Left ventricle myocardium superior (tissue), 1 donor: Measurements from ENCODE around the gene SF3A1. TPM values are rescaled to one million over a fixed set of nuclear protein-coding genes. Genes with fewer than 3 reads are reported as not detected.

Experiments
- ATAC-seq: fragments of 200-7000 bp; cut with Tn5 transposase; one replicate; pipeline ENCODE4 v1.9.1; 2020; ENCODE audit warnings: mild to moderate bottlenecking, moderate library complexity
- DNase-seq: peaks from one replicate; pipeline ENCODE4 v3.0.0-alpha.2; 2020
- intact Hi-C: fragments of 100-400 bp; cut with micrococcal nuclease; formaldehyde crosslinking; loops from one replicate; pipeline ENCODE4 v1.11.0; 2022
- total RNA-seq: library from RNA; stranded (reverse); fragmentation: NEBNext Ultra II Directional; extraction: Animal tissue kit (Norgen Biotek cat#: 25700); gene quantifications from one replicate; pipeline ENCODE4 v1.2.1, GENCODE V29; 2021
- donor health status: DM: no; HTN: yes; CAD: no; lungs with severe emphysema.

Gene SF3A1
- total RNA-seq, 1 donor from 2014 or later: 104 TPM

- no peak for DNase-seq
- ATAC-seq: no peak
- intact Hi-C loops: no loop called here
Observed at GRCh38 chr22:30312053-30312452, 44.6 kb downstream of the SF3A1 start.

- peak; percentile 84 for DNase-seq
- ATAC-seq: peak; percentile 94
- intact Hi-C loops: no loop called here
Observed at GRCh38 chr22:30310881-30311771, 45.6 kb downstream of the SF3A1 start.

- intact Hi-C loops: no loop called here
- peak; percentile 39 for ATAC-seq
- no peak for DNase-seq
Observed at GRCh38 chr22:30309951-30310741, 46.5 kb downstream of the SF3A1 start.

DNA sequence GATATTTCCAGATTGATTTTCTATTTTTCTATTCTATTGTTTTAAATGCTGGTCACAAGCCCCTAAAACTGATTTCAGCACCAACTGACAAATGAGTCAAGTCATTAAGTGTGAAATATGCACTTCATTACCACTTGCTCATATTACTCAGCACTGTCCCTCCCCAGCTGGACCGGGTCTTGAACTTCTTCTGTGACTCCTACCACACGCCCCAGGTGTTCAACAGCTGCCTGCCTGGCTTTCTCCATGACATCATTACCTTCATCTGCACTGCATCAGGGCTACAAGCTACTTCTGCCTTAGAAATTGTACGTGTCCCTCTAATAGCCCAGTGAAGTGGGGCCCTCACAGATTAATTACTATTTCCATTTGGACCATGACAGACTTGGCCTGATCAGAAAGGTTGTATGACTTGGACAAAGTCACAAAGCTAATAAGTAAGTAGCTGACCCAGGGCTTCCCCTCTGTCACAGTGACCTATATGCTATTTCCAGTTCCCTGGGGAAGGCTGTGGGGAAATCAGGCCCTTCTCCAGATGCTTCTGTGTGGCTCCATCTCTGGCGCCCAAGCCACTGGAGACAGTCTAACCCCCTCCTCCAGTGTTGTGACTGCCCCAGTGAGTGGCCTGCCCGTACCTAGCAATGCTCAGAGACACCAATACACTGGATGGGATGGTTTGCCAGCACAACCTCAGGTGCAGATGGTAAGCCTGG is 48.0 kb downstream of the SF3A1 start:
- no peak for DNase-seq
- no peak for ATAC-seq
- intact Hi-C loops: no loop called here

DNA sequence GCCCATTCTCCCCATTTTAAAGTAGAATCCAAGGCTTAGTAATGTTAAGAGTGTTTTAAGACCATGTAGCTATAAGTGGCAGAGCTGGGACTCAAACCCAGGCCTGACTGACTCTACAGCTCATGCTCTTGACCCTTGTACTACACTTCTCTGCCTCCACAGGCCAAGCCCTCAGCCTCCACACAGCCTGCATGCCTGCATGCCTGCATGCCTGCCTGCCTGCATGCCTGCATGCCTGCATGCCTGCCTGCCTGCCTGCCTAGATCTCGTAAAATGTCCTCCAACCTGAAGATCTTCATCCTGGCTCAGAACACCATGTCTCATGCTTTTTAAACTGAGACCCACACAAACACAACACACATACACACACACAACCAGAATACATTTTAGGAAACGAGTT is 48.6 kb downstream of the SF3A1 start:
- intact Hi-C loops: no loop called here
- no peak for ATAC-seq
- DNase-seq: no peak

DNA sequence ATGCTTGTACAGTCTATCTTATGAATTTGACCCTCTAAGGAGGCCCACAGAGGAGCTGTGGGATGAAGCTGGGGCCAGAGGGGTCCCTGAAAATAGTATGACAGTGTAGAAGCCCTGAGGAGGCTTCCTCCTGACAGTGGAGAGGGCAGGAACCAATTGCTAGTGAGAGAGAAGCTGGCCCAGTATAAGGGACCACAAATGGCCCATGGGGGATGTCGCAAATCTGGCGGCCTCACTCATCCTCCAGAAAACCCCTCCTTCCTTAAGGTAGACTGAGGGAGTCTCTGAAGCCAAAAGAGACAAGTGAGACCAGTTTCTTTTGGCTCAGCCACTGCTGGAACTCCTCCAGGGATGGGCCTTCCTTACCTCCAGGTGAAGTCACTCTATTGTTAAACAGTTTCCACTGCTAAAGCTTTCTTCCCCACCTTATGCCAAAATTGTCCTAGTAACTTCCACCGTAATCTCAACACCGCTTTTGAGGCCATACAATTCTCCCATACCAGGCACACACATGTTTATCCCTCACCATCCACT is 49.6 kb downstream of the SF3A1 start:
- ATAC-seq (no peak), DNase-seq (no peak)
- intact Hi-C loops: no loop called here

GRCh38 chr22:30306627-30307011 is 50.1 kb downstream of the SF3A1 start:
- ATAC-seq (no peak), DNase-seq (no peak)
- intact Hi-C loops: no loop called here

GRCh38 chr22:30305906-30306626 is 50.6 kb downstream of the SF3A1 start:
- intact Hi-C loops: no loop called here
- ATAC-seq: no peak
- no peak for DNase-seq

DNA sequence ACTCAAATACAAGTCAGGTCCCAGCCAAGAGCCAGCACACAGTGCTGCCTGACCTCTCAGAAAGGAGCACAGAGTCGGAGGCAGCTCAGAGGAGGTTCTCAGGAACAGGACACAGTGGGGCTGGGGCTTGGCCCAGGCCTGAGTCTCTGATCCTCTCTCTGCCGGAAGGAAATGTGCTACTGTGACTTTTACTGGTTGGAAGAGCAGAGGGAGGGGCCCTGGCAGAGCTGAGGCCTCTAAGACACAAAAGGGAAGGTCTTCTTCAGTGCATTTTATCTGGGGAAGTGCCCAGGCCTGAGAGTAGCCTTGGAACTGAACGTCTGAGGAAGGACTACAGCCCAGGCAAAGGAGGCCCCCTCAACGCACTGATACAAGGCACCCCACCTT is 51.2 kb downstream of the SF3A1 start:
- intact Hi-C loops: no loop called here
- ATAC-seq (peak; percentile 81), DNase-seq (peak; percentile 84)

DNA sequence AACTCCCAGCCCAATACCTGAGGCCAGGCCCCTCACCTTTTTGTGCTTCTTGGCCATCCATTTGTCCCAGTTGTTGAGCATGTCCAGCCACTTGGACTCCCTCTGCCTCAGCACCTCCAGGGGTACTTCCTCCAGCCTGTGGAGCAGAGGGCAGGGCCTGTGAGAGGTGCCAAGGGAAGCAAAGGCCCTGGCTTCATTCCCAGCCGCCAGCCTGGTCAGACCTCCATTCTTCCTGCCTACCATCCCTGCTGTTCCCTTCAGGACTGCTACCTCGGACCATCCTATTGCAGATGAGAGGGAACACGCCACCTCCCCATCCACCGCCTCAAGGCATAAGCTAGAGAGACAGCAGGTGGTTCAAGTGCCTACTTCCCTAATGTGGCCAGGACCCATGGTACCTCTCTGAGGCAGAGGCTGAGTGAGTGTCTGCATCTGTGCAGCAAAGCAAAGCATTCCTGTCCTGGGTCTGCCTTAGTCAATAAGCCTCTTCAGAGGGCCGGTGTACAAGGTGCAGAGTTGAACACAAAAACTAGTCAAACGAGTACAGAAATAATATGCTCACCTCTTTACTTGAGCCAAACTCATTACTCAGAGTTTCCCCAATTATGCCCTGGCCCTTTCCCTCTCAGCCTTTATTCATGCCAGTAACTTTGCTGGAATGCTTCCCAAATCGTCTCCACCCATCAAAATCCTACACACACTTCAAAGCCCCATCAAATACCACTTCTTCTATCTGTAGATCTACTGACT is 52.0 kb downstream of the SF3A1 start:
- peak; percentile 31 for ATAC-seq
- peak; percentile 60 for DNase-seq
- intact Hi-C loops: no loop called here

DNA sequence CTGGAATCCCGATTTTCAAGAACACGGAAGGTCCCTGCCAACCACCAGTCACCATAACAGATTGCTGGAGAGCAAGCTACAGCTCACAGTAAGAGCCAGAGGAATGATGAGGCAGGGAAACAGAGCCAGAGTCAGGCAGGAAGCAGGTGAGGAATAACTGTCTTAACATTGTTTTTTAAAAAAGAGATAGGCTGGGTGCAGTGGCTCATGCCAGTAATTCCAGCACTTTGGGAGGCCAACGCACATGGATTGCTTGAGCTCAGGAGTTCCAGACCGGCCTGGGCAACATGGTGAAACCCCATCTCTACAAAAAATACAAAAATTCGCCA is 53.9 kb downstream of the SF3A1 start:
- no peak for DNase-seq
- intact Hi-C loops: no loop called here
- ATAC-seq: no peak

- ATAC-seq (peak; percentile 35), DNase-seq (peak; percentile 59)
- intact Hi-C loops: no loop called here
Observed at GRCh38 chr22:30301995-30302809, 54.5 kb downstream of the SF3A1 start.

DNA sequence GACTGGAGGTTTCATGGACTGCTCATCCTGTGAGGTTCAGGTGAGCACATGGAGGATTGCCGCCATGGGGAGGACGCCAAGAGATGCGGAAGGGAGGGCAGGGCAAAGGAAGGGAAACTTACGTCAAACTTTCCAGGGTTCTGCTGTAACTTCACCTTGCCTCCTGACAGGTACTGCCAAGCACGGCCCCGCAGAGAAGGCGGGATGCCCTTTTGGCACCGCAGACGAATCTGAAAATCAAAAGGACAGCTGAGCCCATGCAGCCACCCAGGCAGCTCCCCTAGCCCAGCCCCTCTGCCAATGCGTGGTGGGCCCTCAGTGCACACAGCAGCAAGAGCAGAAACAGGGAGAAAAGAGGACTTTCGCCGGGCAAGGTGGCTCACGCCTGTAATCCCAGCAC is 57.4 kb downstream of the SF3A1 start:
- ATAC-seq (no peak), DNase-seq (no peak)
- intact Hi-C loops: loop anchor here (10.0 kb wide), 1 partner anchor 45 kb away; no protein-coding TSS in a partner anchor

DNA sequence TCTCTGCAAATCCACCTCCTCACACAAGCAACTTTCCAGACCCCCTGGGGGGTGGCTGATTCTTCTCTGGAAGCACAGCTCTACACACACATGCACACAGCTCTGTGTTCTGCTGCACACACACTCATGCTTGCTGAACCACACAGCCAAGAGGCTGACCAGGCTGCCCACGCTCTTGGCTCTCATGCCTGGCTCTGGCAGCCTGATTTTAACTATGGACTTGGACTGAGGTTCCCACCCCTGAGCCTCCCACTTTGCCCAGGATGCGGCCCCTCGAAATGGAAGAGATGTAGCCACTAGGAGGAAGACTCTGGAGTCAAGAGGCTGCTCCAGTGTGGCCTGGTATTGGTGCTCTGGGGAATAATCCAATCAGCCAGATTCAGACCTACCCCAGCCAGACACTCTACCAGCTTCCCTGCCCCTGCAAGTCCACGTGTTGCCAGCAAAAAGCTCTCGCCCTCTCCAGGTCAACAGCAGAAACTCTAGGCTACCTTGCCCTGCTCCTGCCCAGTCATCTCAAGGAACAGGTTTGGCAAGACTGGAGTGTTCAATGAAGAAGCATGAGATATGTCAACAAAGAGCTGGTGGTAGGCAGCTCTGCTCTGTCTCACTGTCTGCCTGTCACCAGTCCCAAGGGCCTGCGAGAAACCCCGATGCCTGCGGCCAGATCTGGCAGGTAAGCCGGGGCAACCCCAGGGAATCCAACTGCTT is 58.5 kb downstream of the SF3A1 start:
- intact Hi-C loops: loop anchor here (10.0 kb wide), 1 partner anchor 47 kb away; no protein-coding TSS in a partner anchor
- ATAC-seq: peak; percentile 9
- DNase-seq: no peak

DNA sequence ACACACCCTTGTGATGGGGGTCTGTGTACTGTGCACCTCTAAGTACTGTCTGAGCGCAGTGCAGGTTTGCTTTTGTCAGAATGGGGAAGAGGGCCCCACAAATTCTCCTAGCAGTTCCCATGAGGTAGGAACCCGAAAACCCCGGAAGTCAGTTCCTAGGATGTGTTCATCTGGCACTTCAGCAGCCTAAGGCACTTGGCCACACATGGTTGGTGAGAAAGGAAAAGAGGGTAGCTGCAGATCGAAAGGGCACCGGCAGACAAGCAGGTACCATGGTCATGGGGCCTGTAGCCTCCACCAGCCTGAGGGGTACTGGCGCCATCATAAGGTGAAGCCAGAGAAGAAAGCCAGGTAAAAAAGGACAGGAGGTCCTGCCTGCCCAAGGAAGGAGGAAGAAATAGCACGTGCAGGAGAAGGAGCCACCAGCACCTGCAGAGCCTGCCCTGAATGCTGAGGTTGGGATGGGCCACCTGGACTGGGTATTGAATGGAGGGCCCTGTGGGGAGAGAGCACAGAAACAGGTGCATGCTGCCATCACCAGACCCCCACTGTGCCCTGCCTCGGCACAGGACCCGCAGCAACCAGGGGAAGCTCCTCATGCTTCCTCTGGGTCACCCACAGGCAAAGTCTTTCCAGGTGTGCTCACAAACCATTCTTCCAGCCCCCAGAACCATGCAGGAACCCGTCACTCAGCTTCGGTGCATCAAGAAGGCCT is 59.3 kb downstream of the SF3A1 start:
- no peak for ATAC-seq
- intact Hi-C loops: loop anchor here (10.0 kb wide), 1 partner anchor 47 kb away; no protein-coding TSS in a partner anchor
- no peak for DNase-seq

DNA sequence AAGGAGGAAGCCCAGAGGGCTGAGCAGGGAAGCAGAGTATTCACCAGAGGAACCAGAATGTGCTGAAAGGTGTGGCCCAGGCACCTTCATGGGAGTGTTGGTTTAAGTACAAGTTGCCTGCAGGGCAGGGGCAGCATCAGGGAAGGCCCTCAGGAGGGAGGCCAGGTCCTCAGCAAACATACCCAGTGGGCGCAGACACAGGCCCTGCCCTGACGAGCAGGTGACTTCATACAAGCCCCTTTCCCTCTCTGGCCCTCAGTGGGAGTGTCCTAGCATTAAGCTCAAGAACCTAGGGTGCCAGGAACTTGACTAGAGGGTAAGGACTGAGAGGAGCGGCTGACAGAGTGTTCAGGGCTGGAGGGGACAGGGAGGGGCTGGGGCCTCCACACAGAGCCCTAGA is 59.9 kb downstream of the SF3A1 start:
- no peak for DNase-seq
- intact Hi-C loops: loop anchor here (10.0 kb wide), 1 partner anchor 48 kb away; no protein-coding TSS in a partner anchor

More for the DNA sequence above, 59.9 kb downstream of the SF3A1 start:
- ATAC-seq: no peak
